GM12878 (cell line): ENCODE data around the gene CEP83. TPM values are rescaled to one million over a fixed set of nuclear protein-coding genes. Genes with fewer than 3 reads are reported as not detected.
A peak's percentile ranks its signal among the peaks of the same experiment; 100 is the strongest.

Experiments used
- ATF7 ChIP-seq: fragments of 450-650 bp; IDR thresholded peaks from 2 replicates; pipeline ENCODE4 v1.6.1; 2016; ENCODE audit warnings: low read depth, mild to moderate bottlenecking
- CEBPZ ChIP-seq: fragments of 150-350 bp; IDR thresholded peaks from 2 replicates; pipeline ENCODE4 v1.6.1; 2016; ENCODE audit warnings: low read depth, low read length
- CREB1 ChIP-seq: IDR thresholded peaks from 2 replicates; pipeline ENCODE4 v1.6.1; 2012; ENCODE audit warnings: low read depth, mild to moderate bottlenecking, inconsistent platforms
- CUX1 ChIP-seq: IDR thresholded peaks from 2 replicates; pipeline ENCODE4 v1.6.1; 2012; ENCODE audit warnings: improper control_type of control experiment, low read depth, low read length; ENCODE audit not compliant: insufficient replicate concordance
- IRF3 ChIP-seq: fragments of 450-650 bp; IDR thresholded peaks from 2 replicates; pipeline ENCODE4 v1.6.1; 2014; ENCODE audit warnings: mild to moderate bottlenecking
- PML ChIP-seq: IDR thresholded peaks from 2 replicates; pipeline ENCODE4 v1.6.1; 2012; ENCODE audit warnings: low read length, inconsistent platforms
- SMC3 ChIP-seq: IDR thresholded peaks from 2 replicates; pipeline ENCODE4 v1.6.1; 2011; ENCODE audit warnings: low read length, improper control_type of control experiment, borderline replicate concordance
- SRF ChIP-seq, 2 experiments: IDR thresholded peaks; 2 replicates each; pipeline ENCODE4 v1.6.1; 2011; ENCODE audit warnings: low read depth in 2 of 2, low read length in 2 of 2, mild to moderate bottlenecking in 1 of 2, moderate library complexity in 1 of 2
- STAT1 ChIP-seq: fragments of 450-650 bp; conservative IDR thresholded peaks from 2 replicates; pipeline ENCODE4 v1.6.1; 2014; ENCODE audit warnings: antibody characterized with exemption, mild to moderate bottlenecking
- TBL1XR1 ChIP-seq: IDR thresholded peaks from 2 replicates; pipeline ENCODE4 v1.6.1; 2012; ENCODE audit warnings: low read depth, low read length, improper control_type of control experiment
- WRNIP1 ChIP-seq: IDR thresholded peaks from 2 replicates; pipeline ENCODE4 v1.6.1; 2011; ENCODE audit warnings: low read depth, low read length, improper control_type of control experiment, borderline replicate concordance
- ZNF592 ChIP-seq: fragments of 450-650 bp; IDR thresholded peaks from 2 replicates; pipeline ENCODE4 v1.6.1; 2017; ENCODE audit warnings: mild to moderate bottlenecking, moderate library complexity
- polyA plus RNA-seq, 11 experiments: library from polyadenylated mRNA; depleted of rRNA in 4 of 11; unstranded in 6 of 11; stranded (reverse) in 5 of 11; fragments of >200 nt; fragmentation: Nextera tagmentation in 4 of 11; fragmentation: Illumina TruSeq in 1 of 11; extraction: Ambion mirVana in 4 of 11; extraction: Trizol in 1 of 11; gene quantifications; 1 replicate in 1 of 11; 2 replicates in 10 of 11; pipeline versions ENCODE4 v1.2.1 to v1.2.3, GENCODE V29; 2011 to 2016; ENCODE audit warnings: inconsistent platforms in 2 of 11, missing spikeins in 2 of 11, low read depth in 1 of 11
- total RNA-seq, 4 experiments: library from RNA; depleted of rRNA in 3 of 4; stranded (reverse); fragments of >200 nt in 3 of 4; fragmentation: Illumina TruSeq in 1 of 4; extraction: Trizol in 1 of 4; gene quantifications; 2 replicates each; pipeline versions ENCODE4 v1.2.1 to v1.2.3, GENCODE V29; 2013 to 2021

CEP83 gene
- total and polyA plus RNA-seq, 10 of the 15 experiments (the other 5 are each of a cell fraction or from before 2014, with no cell fraction given): 4.3 to 39.0 (median 22.5) TPM

GRCh38 chr12:94459728-94460615 lies at the start of gene CEP83 (continued):
- TF ChIP-seq CEBPZ: no peak
- peak; percentile 93 for TF ChIP-seq CREB1
- no peak for TF ChIP-seq ZNF592
- 0 out of 2 replicates have a peak, but pooled peaks have one; percentile 74 for TF ChIP-seq PML
- TF ChIP-seq SRF (IDR thresholded peaks at IDR 0.05; ENCODE audit: low read depth in 2 of 2, low read length in 2 of 2): no peak
- peak; percentile 20; the same call in 1 of the 2 replicates for TF ChIP-seq TBL1XR1
- TF ChIP-seq WRNIP1: no peak
- TF ChIP-seq SMC3: no peak
- TF ChIP-seq ATF7: peak; percentile 57
- 0 out of 2 replicates have a peak, but pooled peaks have one; percentile 40 for TF ChIP-seq STAT1
- TF ChIP-seq CUX1: no peak
- TF ChIP-seq IRF3: no peak
